HG03469 (cell line): ENCODE data around the gene CSK.

ENCODE experiments used
- ATAC-seq: cut with Tn5 transposase; IDR thresholded peaks from one replicate; pipeline ENCODE4 v1.9.1; 2021; ENCODE audit warnings: mild to moderate bottlenecking, moderate library complexity, moderate number of reproducible peaks; ENCODE audit not compliant: unreplicated experiment

CSK gene

GRCh38 chr15:74822233-74822632, 40.4 kb downstream of the CSK start:
- ATAC-seq, result no peak

GRCh38 chr15:74823324-74823723, 41.4 kb downstream of the CSK start:
- ATAC-seq, result no peak

DNA sequence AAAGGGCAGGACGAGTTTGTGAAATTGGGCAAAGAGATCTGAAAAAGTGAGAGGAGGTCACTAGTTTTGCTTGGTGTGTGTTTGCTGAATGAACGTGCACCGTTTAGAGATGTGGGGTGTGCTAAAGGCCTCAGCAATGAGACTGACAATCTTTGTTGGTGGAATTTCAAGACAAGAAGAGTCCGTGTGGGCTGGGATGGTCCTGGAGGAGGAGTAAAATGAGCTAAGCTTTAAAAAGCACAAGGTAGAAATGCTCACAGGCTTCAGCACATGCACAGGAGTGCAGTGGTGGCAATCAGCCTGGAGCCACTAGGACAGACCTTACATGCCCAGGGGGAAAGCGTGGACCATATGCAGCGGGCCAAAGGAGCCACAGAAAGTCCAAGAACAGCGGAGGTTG, 43.1 kb downstream of the CSK start:
- no peak for ATAC-seq

DNA sequence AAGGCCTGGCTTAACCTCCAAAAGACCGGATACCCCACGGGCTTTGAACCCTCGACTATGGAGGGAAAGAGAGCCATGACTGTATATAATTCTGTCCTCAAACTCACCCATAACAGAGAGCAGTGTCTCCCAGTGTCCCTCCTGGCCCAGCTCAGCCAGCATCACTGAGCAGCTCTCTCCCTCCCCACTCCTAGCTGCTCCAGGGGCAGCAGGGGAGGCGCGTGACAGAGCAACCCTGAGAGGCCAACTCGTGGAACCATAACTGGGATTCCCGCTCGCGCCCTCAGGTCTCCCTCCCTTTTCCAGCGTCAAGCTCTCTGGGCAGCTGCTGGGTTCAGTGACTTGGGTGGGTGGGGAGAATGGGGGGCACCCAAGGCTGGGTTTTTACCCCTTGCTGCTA, 44.0 kb downstream of the CSK start:
- no peak for ATAC-seq

GRCh38 chr15:74826364-74826819, 44.5 kb downstream of the CSK start, which contains the start of gene CPLX3:
Gene CPLX3, plus strand, starts transcription at chr15:74826627. Its CDS starts 77 bp downstream, at chr15:74826704.
- ATAC-seq, result no peak

DNA sequence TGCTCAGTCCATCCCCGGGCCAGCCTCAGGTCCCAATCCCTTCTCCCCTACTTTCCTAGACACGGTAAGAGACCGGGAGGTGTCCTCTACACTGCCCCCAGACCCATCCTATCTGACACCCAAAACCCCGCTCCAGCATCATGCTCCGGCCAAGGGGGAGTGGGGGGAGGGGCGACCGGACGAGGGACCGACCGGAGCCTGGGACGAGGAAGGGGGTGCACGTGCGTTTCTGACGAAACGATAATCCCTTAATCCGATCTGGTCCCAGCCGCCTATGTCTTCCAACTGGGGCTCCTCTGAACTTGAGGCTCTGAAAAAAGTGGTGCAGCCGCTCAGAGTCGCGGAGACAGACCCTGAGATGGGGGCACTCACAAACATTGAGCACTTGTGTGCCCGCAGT, 45.0 kb downstream of the CSK start:
- no peak for ATAC-seq

- ATAC-seq, result no peak
These were observed 45.7 kb downstream of the CSK start for GRCh38 chr15:74827614-74828013.

- ATAC-seq, result no peak
These were observed 47.0 kb downstream of the CSK start for GRCh38 chr15:74828835-74829234.

- no peak for ATAC-seq
These were observed 47.6 kb downstream of the CSK start for GRCh38 chr15:74829486-74829885.

DNA sequence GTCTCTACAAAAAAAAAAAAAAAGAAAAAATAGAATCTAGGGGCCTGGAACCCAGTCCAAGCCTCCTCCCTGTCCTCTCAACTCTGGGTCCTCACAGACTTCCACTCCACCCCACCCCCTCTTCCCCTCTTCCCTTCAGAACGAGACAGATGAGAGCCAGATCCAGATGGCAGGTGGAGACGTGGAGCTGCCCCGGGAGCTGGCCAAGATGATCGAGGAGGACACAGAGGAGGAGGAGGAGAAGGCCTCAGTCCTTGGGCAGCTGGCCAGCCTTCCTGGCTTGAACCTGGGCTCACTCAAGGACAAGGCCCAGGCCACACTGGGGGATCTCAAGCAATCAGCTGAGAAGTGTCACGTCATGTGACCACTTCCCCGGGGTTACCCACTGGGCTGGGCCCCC, 48.1 kb downstream of the CSK start:
- ATAC-seq, result no peak

DNA sequence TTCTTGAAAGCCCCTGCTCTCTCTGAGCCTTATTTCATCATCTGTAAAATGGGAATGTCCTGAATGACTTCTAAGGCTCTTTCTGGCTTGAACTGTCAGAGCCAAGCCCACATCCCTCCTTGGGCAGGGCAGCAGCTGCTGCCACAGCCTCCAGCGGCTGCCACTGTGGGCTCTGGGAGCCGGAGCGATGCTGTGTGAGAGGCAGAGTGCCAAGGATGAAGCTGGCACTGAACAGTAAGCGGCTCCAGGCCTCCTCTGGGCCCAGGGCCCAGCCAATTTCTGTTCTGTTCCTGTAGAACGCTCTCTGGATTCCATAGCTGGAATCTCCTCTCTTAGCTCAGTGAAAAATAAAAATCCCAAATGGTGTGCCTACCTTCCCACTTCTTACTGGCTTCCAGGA, 49.0 kb downstream of the CSK start:
- no peak for ATAC-seq

GRCh38 chr15:74831813-74832495, 50.1 kb downstream of the CSK start:
- ATAC-seq, result no peak

GRCh38 chr15:74832826-74833225, 50.9 kb downstream of the CSK start:
- ATAC-seq, result no peak

GRCh38 chr15:74833376-74834107, 51.7 kb downstream of the CSK start:
- no peak for ATAC-seq

DNA sequence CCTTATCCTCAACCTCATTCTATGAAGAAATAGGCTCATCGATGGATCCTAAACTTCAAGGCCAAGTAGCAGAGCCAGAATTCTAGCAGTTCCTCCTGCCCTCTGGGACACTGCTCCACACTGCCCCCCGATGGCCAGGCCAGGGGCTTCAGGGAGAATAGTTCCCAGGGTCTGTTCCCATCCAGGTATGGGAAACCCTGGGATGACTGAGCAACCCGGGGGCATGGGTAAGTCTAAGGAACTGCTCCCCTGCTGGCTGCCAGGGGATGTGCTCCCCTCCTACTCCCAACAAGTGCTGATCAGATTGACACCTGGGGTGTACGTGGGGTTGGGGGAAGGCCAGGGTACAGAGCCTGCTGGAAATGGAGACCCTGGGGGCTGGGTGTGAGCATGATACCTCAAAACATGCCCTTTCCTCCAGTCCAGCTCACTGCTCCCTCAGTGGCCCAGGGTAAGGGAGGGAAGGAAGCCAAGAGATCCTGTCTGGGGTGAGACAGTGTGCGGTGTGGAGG, 53.5 kb downstream of the CSK start:
- ATAC-seq, result no peak

GRCh38 chr15:74836846-74837245, 55.0 kb downstream of the CSK start:
- no peak for ATAC-seq

- ATAC-seq, result no peak
These were observed 55.7 kb downstream of the CSK start for GRCh38 chr15:74837482-74838136.

DNA sequence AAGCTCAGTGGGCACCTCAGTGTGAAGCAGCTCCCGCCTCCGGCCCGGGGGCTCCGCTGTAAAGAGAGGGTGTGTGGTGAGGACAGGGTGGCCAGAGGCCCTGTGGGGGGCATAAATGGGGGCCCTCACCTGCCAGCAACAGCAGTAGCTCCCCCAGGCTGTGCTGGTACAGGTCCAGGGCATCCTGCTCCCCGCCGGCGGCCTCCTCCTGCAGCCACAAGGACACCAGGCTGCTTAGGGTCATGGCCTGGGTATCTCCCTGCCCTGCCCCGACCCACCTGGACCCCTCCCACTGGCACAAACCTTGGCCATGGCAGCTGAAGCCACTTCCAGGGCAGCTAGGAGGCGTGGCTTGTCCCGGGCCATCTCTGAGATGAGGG, 56.2 kb downstream of the CSK start:
- ATAC-seq, result no peak

DNA sequence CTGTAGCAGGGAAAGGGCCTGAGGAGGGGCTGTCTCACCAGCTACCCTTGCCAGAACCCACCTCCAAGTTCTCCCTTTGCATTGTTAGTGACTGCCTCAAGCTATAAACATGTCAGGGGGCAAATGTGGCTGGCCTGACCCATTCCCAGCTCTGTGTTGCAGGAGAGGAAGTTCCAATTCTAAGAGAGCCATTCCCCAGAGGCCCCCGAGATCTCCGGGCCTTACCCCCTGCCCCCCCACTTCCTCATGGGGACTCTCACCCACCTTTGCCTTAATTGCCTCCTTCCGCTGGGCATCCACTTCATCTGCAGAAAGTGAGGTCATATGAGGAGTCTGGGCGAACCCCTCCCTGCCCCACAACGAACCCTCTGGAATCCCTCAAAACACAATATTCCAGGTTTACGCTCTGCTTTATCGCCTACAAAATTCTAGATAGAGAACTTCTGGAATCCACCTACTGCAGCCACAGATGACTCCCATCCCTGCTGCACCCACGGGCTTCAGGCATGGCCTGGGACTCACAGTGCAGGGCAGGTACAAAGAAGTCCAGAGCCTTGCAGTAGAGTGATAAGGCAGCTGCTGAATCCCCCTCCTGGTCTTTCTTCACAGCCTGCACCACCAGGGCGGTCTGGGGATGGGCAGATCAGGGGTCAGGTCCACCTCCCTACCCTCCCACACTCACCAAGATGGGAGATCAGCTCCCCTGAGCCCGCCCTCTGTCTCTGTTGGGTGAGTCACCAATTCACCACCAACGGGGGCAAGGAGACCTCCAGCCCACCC, 57.1 kb downstream of the CSK start:
- no peak for ATAC-seq

DNA sequence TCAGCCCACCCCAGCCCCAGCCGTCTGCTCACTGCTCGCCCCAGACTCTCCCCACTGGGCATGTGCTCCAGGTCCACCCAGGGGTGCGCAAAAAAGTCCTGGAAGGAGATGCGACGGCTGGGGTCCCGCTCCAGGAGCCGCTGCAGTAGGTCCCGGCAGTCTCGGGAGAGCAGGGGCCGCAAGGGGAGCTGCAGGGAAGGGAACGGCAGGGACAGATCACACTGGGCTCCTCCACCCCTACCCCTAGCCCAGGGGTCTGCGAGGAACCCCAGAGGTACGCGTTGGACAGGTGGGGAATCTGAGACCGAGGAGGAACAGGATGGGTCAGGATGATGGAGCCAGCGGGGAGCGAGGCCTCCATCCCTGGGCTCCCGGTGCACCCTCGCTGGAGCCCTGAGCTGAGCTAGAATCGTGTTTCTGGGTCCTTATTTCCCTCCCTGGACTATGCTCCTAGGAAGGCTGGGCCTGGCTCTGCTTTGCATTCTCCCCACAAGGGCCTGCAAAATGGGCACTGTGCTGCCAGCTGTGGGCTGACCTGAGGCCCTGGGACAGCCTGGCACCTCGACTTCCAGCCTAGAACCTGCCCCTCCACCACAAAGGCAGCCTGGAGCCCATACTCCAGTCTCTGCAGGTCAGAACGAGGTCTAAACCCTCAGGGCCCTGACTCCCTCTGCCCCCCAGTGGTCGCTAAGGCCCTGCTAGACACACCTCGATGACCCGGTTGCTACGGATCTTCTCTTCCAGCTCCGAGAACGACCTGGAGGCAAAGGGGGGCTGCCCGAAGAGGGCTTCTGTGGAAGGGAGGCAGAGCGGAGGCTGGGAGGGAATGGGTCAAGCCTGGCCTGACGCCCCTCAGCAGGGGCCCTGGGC, 57.9 kb downstream of the CSK start:
- ATAC-seq, result no peak
